GM18951 (cell line): ENCODE data around the gene CISTR.

ENCODE experiments used
- POLR2A ChIP-seq: IDR thresholded peaks from 4 replicates; pipeline ENCODE4 v1.6.1; 2011; ENCODE audit warnings: mild to moderate bottlenecking; ENCODE audit not compliant: insufficient read length, insufficient read depth; ENCODE audit errors: extremely low read depth
- in situ Hi-C: fragments of 300-500 bp; cut with MboI; formaldehyde crosslinking; loops from one replicate; pipeline ENCODE4 v1.12.0; 2022; ENCODE audit warnings: low sequenced_read_pairs, mixed read lengths, inconsistent platforms; ENCODE audit not compliant: unreplicated experiment

CISTR gene

GRCh38 chr12:53757101-53757770 is 5.5 kb upstream of the CISTR start:
- in situ Hi-C loops = no loop called here
- peak; percentile 29 for TF ChIP-seq POLR2A

DNA sequence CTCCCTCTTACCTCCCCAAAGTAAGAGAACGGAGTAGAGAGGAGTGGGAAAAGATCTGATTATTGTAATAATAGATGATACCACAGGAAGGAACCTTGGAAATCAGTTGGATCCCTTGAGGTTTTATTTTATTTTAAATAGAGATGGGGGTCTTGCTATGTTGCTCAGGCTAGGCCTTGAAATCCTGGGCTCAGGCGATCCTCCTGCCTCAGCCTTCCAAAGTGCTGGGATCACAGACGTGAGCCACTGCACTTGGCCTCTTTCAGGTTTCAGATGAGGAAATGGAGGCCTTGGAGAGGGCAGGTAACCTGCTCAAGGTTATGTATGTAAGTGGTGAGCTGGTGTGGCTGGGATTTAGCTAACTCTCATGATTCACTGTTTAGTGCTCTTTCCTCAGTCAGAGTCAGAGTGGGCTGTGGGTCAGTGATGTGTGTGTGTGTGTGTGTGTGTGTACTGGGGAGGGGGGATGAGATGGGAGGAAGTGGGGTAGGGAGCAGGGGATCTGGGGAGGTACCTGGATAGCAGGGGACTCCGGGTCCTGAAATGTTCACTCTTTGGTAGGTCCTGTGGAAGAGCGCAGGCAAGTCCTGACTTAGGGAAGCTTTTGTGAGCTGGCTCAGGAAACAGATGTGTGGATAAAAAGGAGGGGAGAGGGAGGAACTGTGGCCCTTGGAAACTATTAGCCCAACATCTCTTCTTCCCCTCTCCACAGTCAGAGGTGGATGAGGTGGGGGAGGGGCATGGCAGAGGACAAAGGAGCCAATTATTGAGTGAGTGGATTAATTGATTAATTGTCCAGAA is 4.7 kb upstream of the CISTR start:
- in situ Hi-C loops = no loop called here
- no peak for TF ChIP-seq POLR2A

DNA sequence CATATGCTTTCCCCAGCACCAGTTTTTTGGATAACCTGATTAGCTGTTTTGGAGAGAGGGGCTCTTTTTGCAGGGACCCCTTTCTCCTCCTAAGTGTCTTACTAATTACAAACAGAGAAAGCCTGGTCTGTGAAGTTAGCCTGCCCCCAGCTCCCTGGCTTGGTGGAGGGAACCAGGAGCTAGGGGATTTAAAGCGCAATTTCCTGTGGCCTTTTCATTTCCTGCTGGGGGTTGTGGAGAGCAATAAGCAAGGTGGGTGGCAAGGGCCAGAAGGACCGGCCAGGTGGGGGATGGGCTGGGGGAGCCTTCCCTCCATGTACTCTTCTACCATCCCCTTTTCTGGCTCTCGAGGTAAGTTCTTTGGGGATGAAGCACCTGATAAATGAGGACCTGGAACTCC is 4.1 kb upstream of the CISTR start:
- no peak for TF ChIP-seq POLR2A
- in situ Hi-C loops = no loop called here

GRCh38 chr12:53755451-53755891 is 3.7 kb upstream of the CISTR start:
- in situ Hi-C loops = no loop called here
- TF ChIP-seq POLR2A = no peak

GRCh38 chr12:53754633-53755264 is 3.0 kb upstream of the CISTR start:
- TF ChIP-seq POLR2A = no peak
- in situ Hi-C loops = no loop called here

DNA sequence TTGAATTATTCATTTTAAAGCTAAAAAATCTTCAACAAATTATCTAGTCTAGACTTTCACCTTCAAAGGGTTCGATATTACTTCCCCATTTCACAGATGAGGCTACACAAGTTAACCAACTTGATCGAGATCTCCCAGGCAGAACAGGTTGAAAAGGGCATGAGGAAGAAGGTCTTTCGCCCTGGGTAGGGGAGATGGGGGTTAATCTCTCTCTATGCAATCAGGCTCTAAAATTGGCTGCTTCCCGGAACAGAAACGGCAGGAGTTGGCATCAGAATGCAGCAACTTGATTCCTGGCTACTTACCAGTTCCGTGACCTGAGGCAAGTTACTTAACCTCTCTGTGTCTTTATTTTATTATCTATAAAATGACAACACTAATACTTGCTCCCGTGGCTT is 2.4 kb upstream of the CISTR start:
- in situ Hi-C loops = no loop called here
- no peak for TF ChIP-seq POLR2A

- in situ Hi-C loops = no loop called here
- TF ChIP-seq POLR2A = no peak
These were observed 842 bp upstream of the CISTR start for GRCh38 chr12:53752621-53753020.

DNA sequence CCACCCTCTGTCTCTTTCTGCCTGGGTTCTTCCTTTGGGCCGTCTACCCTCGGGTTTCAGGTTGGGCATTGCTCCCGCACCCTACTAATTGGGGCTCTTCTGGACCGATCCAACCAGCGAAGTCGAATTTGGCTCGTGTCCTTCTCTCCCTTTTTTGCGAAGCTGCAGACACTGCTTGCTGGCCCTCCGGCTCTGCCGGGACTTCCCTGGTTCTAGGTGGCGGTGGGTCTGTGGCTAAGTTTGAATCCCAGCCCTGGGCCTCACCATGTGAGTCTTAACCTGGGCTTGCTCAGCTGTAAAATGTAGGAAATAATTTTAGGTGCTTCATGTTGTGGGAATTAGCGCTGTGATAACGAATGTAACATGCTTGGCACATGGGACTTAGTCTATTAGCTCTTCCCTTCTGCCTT is 418 bp upstream of the CISTR start:
- no peak for TF ChIP-seq POLR2A
- in situ Hi-C loops = no loop called here

DNA sequence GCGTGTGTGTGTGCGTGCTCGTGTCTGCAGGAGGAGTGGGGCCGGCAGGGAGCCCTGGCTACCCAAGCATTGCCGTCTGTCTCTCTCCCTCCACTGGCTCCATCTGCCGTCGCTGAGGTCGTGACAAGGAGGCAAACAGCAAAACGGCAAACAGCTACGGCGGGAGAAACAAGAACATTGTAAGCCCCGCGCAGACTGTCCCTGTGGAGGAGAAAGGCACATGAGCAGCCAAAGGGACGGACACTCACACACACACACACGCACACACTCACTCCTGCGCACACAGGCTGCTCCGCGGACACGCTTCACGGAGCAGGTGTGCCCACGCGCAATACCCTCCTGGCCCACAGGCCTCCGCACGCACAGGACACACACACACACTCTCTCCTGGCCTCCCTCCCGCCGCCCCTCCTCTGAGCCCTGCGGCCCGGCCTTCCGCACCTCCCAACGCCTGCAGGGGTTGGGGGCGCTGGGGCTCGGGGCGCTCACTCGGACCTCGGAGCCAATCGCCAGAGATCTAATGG is 905 bp downstream of the CISTR start:
- in situ Hi-C loops = no loop called here
- TF ChIP-seq POLR2A = no peak

DNA sequence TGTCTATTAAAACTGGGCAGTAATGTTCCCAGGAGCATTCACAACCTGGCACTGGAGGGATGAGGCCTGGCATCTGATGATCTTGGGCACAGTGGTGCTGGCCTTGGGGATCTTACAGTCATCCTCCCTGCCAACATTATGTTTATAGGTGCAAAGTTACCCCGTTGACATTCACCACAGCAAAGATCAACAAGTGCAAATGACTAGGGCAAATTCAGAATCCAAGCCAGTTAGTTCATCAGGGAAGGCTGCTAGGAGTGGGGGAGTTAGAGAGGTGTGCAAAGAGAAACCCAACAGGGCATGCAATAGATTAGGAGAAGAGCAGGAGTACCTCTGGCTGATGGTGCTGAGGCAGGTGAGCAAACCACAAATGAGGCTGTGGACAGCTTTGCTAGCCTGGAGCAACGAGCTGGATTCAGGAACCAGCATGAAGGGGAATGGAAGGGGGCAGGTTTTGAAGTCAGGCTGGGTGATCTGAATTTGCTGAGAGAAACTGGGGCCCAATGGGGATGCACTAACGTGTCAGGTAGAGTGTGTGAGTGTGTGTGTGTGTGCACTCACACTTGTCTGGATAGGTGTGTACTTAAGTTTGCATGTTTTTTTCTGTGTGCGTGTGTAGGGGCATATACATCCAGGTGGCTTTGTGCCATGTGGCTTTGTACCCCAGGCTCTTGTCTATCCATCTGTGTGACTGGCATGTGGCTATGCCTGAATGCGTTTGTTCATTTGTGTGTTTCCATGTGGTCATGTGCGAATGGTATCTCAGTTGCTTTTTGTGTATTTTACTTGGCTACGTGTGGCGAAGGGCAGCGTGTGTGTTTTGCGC is 1.6 kb downstream of the CISTR start:
- no peak for TF ChIP-seq POLR2A
- in situ Hi-C loops = loop anchor here (10.0 kb wide), 1 partner anchor 205 kb away; no protein-coding TSS in a partner anchor

GRCh38 chr12:53748072-53748840 is 3.5 kb downstream of the CISTR start:
- no peak for TF ChIP-seq POLR2A
- in situ Hi-C loops = loop anchor here (10.0 kb wide), 1 partner anchor 203 kb away; no protein-coding TSS in a partner anchor

GRCh38 chr12:53747095-53747494 is 4.7 kb downstream of the CISTR start:
- TF ChIP-seq POLR2A = no peak
- in situ Hi-C loops = loop anchor here (10.0 kb wide), 1 partner anchor 202 kb away; no protein-coding TSS in a partner anchor
